ENCODE measurements around the gene CRHR1. TPM values are rescaled to one million over a fixed set of nuclear protein-coding genes. Genes with fewer than 3 reads are reported as not detected.
A peak's percentile ranks its signal among the peaks of the same experiment; 100 is the strongest.

Gene CRHR1
- total RNA-seq, 4 donors from 2014 or later, result 0.40 TPM; not detected in 3

GRCh38 chr17:45793999-45794540 lies 9.9 kb downstream of the CRHR1 start:
- H3K4me3 ChIP-seq, result no peak overlapping the region
- no peak for DNase-seq
- no peaks in the 10 kb centered on the region for H3K4me1 ChIP-seq
- no peaks in the 10 kb centered on the region for H3K9me3 ChIP-seq
- TF ChIP-seq CTCF (IDR thresholded peaks at IDR 0.05) (no peak), POLR2A (IDR thresholded peaks at IDR 0.05) (no peak)
- no peaks in the 10 kb centered on the region for H3K27me3 ChIP-seq
- H3K27ac ChIP-seq, result no peak overlapping the region
- H3K36me3 ChIP-seq, result no peaks in the 10 kb centered on the region

- H3K4me1 ChIP-seq, result no peaks in the 10 kb centered on the region
- TF ChIP-seq POLR2A (IDR thresholded peaks at IDR 0.05) (no peak), CTCF (IDR thresholded peaks at IDR 0.05) (no peak)
- H3K27me3 ChIP-seq, result no peaks in the 10 kb centered on the region
- no peaks in the 10 kb centered on the region for H3K36me3 ChIP-seq
- H3K9me3 ChIP-seq, result no peaks in the 10 kb centered on the region
- H3K4me3 ChIP-seq, result no peak overlapping the region
- no peak overlapping the region for H3K27ac ChIP-seq
- DNase-seq, result no peak
These were observed 10.7 kb downstream of the CRHR1 start for GRCh38 chr17:45794840-45795239.

DNA sequence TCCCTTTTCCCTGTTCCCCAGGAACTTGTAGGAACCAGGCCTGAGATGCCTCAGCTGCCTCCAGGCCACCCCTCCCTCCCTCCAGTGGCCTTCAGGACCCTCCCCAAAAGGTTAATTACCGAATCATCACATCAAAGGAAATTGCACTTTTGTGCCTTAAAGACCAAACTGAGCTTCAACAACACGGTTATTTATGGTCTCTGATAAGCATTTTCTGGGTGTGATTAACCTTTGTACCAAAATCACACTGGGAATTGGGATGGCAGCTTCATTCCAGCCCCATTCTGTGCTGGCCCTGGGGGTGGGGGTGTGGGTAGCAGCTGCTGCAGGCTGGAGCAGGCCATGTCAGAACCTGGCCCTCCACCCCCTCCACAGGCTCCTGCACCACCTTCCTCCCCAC lies 16.7 kb downstream of the CRHR1 start:
- H3K9me3 ChIP-seq, result no peaks in the 10 kb centered on the region
- H3K4me1 ChIP-seq, result no peaks in the 10 kb centered on the region
- TF ChIP-seq CTCF (IDR thresholded peaks at IDR 0.05) (no peak), POLR2A (IDR thresholded peaks at IDR 0.05) (no peak)
- H3K27ac ChIP-seq, result no peak overlapping the region
- no peak for DNase-seq
- no peak overlapping the region for H3K4me3 ChIP-seq
- H3K36me3 ChIP-seq, result no peaks in the 10 kb centered on the region
- no peaks in the 10 kb centered on the region for H3K27me3 ChIP-seq

DNA sequence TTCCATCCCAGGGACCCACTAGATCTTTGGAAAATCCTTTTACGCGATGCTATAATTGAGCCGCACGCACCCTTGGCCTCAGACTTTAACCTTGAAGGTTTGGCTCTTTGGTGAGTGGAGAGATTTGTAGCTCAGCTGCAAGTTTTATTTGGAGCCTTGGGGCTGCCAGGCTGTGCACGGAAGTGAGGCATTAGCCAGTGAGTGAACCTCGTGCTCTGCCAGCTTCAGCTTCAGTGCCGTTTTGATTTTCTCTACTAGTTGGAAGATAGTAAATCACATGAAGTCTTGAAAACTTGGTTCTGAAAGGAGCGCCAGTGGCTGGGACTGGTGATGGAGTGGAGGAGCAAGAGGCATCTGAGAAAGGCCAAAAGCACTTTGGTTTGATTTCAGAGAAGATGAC lies 17.3 kb downstream of the CRHR1 start:
- TF ChIP-seq POLR2A (IDR thresholded peaks at IDR 0.05), result no peak
- no peak for TF ChIP-seq CTCF (IDR thresholded peaks at IDR 0.05)
- H3K4me1 ChIP-seq, result no peaks in the 10 kb centered on the region
- no peak overlapping the region for H3K4me3 ChIP-seq
- H3K27me3 ChIP-seq, result no peaks in the 10 kb centered on the region
- H3K9me3 ChIP-seq, result no peaks in the 10 kb centered on the region
- H3K36me3 ChIP-seq, result no peaks in the 10 kb centered on the region
- no peak overlapping the region for H3K27ac ChIP-seq
- peak in 1 of 3 donors; percentile 32 for DNase-seq

DNA sequence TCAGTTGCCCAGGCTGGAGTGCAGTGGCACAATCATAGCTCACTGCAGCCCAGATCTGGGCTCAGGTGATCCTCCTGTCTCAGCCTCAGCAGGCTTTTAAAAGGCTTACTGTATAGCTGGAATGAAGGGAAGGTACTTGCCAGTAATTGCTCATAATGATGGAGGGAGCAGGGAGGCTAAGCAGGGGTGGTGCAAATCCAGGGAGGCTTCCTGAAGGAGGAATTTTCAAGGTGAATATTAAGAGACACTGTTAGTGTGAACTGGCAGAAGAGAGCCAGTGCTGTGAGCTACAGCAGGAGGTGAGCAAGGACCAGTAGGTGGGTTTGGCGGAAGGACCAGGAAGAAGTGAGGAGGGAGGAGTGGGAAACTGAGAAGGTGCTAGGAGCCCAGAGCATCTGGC lies 24.7 kb downstream of the CRHR1 start:
- Histone ChIP-seq H3K4me1 (no peaks in the 10 kb centered on the region), H3K9me3 (no peaks in the 10 kb centered on the region), H3K4me3 (no peak overlapping the region), H3K27me3 (no peaks in the 10 kb centered on the region), H3K27ac (no peak overlapping the region), H3K36me3 (no peaks in the 10 kb centered on the region)
- no peak for TF ChIP-seq POLR2A (IDR thresholded peaks at IDR 0.05)
- no peak for TF ChIP-seq CTCF (IDR thresholded peaks at IDR 0.05)
- DNase-seq, result no peak

DNA sequence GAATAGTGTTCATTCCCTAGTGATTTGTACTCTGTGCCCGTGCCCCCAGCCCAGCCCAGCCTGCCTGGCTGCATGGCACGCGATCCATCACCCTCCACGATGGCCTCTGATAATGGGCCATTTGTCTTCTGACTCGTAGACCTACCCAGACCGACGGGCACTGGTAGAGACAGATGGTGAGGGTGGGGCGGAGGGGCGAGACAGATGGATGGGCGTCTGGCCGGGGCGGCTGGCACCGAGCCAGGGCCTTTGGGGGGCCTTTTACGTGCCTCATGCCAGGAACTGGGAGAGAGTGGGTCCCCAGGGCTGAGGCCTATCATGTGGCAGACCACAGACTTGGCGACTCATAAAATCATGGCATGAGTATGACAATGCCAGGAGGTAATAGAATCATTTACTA lies 25.4 kb downstream of the CRHR1 start:
- Histone ChIP-seq H3K36me3 (no peaks in the 10 kb centered on the region), H3K27ac (no peak overlapping the region), H3K9me3 (no peaks in the 10 kb centered on the region), H3K4me1 (no peaks in the 10 kb centered on the region), H3K27me3 (no peaks in the 10 kb centered on the region), H3K4me3 (no peak overlapping the region)
- TF ChIP-seq POLR2A (IDR thresholded peaks at IDR 0.05) (no peak), CTCF (IDR thresholded peaks at IDR 0.05) (no peak)
- no peak for DNase-seq
